ENCODE data around the gene EMP1.

DNA sequence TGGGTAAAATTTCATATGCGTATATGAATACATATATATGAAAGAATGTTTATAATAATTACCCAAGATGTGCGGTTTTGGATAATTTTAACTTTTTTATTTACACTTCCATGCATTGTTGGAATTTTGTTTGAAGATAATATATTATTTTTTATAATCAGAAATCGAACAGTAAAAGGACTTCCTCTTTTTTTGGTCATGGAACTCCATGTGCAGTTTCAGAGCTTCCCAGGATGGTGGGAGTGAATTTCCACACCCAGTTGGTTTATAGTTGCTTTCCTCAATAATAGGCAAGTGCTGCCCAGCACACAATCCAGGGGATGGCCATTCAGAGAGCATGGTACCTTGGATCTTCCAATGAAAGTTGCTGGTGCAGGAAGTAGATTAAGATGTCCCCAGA, 6.3 kb upstream of the EMP1 start:
- TF ChIP-seq, protein P1, sequence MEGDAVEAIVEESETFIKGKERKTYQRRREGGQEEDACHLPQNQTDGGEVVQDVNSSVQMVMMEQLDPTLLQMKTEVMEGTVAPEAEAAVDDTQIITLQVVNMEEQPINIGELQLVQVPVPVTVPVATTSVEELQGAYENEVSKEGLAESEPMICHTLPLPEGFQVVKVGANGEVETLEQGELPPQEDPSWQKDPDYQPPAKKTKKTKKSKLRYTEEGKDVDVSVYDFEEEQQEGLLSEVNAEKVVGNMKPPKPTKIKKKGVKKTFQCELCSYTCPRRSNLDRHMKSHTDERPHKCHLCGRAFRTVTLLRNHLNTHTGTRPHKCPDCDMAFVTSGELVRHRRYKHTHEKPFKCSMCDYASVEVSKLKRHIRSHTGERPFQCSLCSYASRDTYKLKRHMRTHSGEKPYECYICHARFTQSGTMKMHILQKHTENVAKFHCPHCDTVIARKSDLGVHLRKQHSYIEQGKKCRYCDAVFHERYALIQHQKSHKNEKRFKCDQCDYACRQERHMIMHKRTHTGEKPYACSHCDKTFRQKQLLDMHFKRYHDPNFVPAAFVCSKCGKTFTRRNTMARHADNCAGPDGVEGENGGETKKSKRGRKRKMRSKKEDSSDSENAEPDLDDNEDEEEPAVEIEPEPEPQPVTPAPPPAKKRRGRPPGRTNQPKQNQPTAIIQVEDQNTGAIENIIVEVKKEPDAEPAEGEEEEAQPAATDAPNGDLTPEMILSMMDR (IDR thresholded peaks at IDR 0.05): no peak
- TF ChIP-seq EP300 (IDR thresholded peaks at IDR 0.05): no peak
- TF ChIP-seq POLR2A (IDR thresholded peaks at IDR 0.05): no peak

Data from ovary (tissue), 3 donors.